SK-N-MC (cell line): ENCODE data around the gene IDI2.
"Not testable (repeated sequence)": the region's sequence is repeated elsewhere in the genome, so short reads cannot be mapped to it uniquely, and the experiment has no call there.

Experiments
- DNase-seq: peaks from one replicate; pipeline ENCODE4 v3.0.0-alpha.2; 2011; ENCODE audit warnings: low read depth, low spot score
- H3K27ac ChIP-seq: fragments of 200-600 bp; sonication (generic); 2 replicates; pipeline ENCODE4 v1.5.1; 2016; ENCODE audit warnings: mixed run types
- H3K36me3 ChIP-seq: fragments of 200-600 bp; sonication (generic); 2 replicates; pipeline ENCODE4 v1.6.1; 2017; ENCODE audit warnings: antibody characterized with exemption, low read length, mixed read lengths; ENCODE audit not compliant: insufficient read depth
- H3K4me3 ChIP-seq: fragments of 200-600 bp; sonication (generic); 2 replicates; pipeline ENCODE4 v1.5.1; 2016
- H3K9ac ChIP-seq: fragments of 200-600 bp; sonication (generic); 2 replicates; pipeline ENCODE4 v1.8.0; 2017; ENCODE audit warnings: mixed run types, mixed read lengths; ENCODE audit not compliant: insufficient read length
- H3K9me3 ChIP-seq: fragments of 200-600 bp; sonication (generic); 2 replicates; pipeline ENCODE4 v1.6.1; 2017; ENCODE audit warnings: low read depth, mild to moderate bottlenecking, antibody characterized with exemption, low read length, moderate library complexity, mixed read lengths
- EZH2 ChIP-seq: fragments of 200-600 bp; sonication (generic); IDR thresholded peaks from one replicate; pipeline ENCODE4 v1.6.1; 2017; ENCODE audit warnings: antibody characterized with exemption
- FOXP2 ChIP-seq: optimal IDR thresholded peaks from 2 replicates; pipeline ENCODE3; 2011; ENCODE audit warnings: mild to moderate bottlenecking, moderate library complexity; ENCODE audit not compliant: insufficient read depth; ENCODE audit errors: extremely low read length, control extremely low read depth
- POLR2AphosphoS5 ChIP-seq: IDR thresholded peaks from 2 replicates; pipeline ENCODE4 v1.6.1; 2012; ENCODE audit warnings: mild to moderate bottlenecking, low read depth, low read length, borderline replicate concordance

Gene IDI2

GRCh38 chr10:1024103-1024502, 1.6 kb downstream of the IDI2 start:
- Histone ChIP-seq H3K27ac (no peak overlapping the region), H3K4me3 (no peak overlapping the region), H3K36me3 (peaks cover 4% of the 10 kb centered on the region; the same call in 1 of the 2 replicates)

GRCh38 chr10:1022413-1022812, 3.2 kb downstream of the IDI2 start:
- no peak for TF ChIP-seq FOXP2
- no peak for TF ChIP-seq EZH2
- no peak for TF ChIP-seq POLR2AphosphoS5
- no peak for DNase-seq
- no peaks in the 10 kb centered on the region for H3K9me3 ChIP-seq
- H3K27ac ChIP-seq, result no peak overlapping the region
- no peak overlapping the region for H3K9ac ChIP-seq
- peaks cover 14% of the 10 kb centered on the region; the same call in 1 of the 2 replicates for H3K36me3 ChIP-seq
- no peak overlapping the region for H3K4me3 ChIP-seq

More at GRCh38 chr10:1024103-1024502, 1.6 kb downstream of the IDI2 start:
- DNase-seq, result no peak
- Histone ChIP-seq H3K9ac (no peak overlapping the region), H3K9me3 (no peaks in the 10 kb centered on the region)
- TF ChIP-seq POLR2AphosphoS5 (no peak), FOXP2 (no peak), EZH2 (no peak)

GRCh38 chr10:1020958-1021357, 4.7 kb downstream of the IDI2 start:
- no peak for DNase-seq
- H3K27ac ChIP-seq, result no peak overlapping the region
- H3K4me3 ChIP-seq, result no peak overlapping the region
- peaks cover 26% of the 10 kb centered on the region; the same call in 1 of the 2 replicates for H3K36me3 ChIP-seq
- no peak overlapping the region for H3K9ac ChIP-seq
- no peaks in the 10 kb centered on the region for H3K9me3 ChIP-seq
- no peak for TF ChIP-seq POLR2AphosphoS5
- TF ChIP-seq EZH2, result no peak
- no peak for TF ChIP-seq FOXP2

GRCh38 chr10:1020460-1020859, 5.2 kb downstream of the IDI2 start:
- Histone ChIP-seq H3K36me3 (peaks cover 31% of the 10 kb centered on the region; the same call in 1 of the 2 replicates), H3K9ac (no peak overlapping the region), H3K27ac (no peak overlapping the region), H3K9me3 (no peaks in the 10 kb centered on the region), H3K4me3 (no peak overlapping the region)
- no peak for TF ChIP-seq FOXP2
- TF ChIP-seq POLR2AphosphoS5, result no peak
- no peak for TF ChIP-seq EZH2
- no peak for DNase-seq

- Histone ChIP-seq H3K9ac (no peak overlapping the region), H3K27ac (no peak overlapping the region), H3K4me3 (no peak overlapping the region), H3K9me3 (no peaks in the 10 kb centered on the region), H3K36me3 (peaks cover 39% of the 10 kb centered on the region; the same call in 1 of the 2 replicates)
- DNase-seq, result no peak
- no peak for TF ChIP-seq POLR2AphosphoS5
These were observed 6.3 kb downstream of the IDI2 start for GRCh38 chr10:1019362-1019761.

- Histone ChIP-seq H3K27ac (no peak overlapping the region), H3K36me3 (peaks cover 63% of the 10 kb centered on the region), H3K9me3 (no peaks in the 10 kb centered on the region), H3K9ac (no peak overlapping the region), H3K4me3 (no peak overlapping the region)
- TF ChIP-seq POLR2AphosphoS5 (no peak), FOXP2 (no peak), EZH2 (no peak)
- no peak for DNase-seq
These were observed 10.0 kb downstream of the IDI2 start for GRCh38 chr10:1015688-1016087.

GRCh38 chr10:1011696-1012095, 14.0 kb downstream of the IDI2 start:
- TF ChIP-seq FOXP2 (no peak), EZH2 (no peak), POLR2AphosphoS5 (no peak)
- no peak for DNase-seq
- Histone ChIP-seq H3K9me3 (no peaks in the 10 kb centered on the region), H3K9ac (no peak overlapping the region), H3K4me3 (no peak overlapping the region), H3K36me3 (peaks cover 63% of the 10 kb centered on the region), H3K27ac (no peak overlapping the region)

GRCh38 chr10:1010703-1011102, 15.0 kb downstream of the IDI2 start:
- TF ChIP-seq FOXP2, result no peak
- no peak for TF ChIP-seq EZH2
- TF ChIP-seq POLR2AphosphoS5, result no peak
- Histone ChIP-seq H3K4me3 (no peak overlapping the region), H3K36me3 (peaks cover 61% of the 10 kb centered on the region), H3K9me3 (no peaks in the 10 kb centered on the region), H3K27ac (no peak overlapping the region), H3K9ac (no peak overlapping the region)
- DNase-seq, result no peak

GRCh38 chr10:1009947-1010346, 15.7 kb downstream of the IDI2 start:
- H3K9ac ChIP-seq, H3K4me3 ChIP-seq, H3K27ac ChIP-seq, H3K9me3 ChIP-seq, DNase-seq: not testable (repeated sequence)
- H3K36me3 ChIP-seq, result peaks cover 61% of the 10 kb centered on the region
